ENCODE results near the gene KCNG1. TPM values are rescaled to one million over a fixed set of nuclear protein-coding genes. Genes with fewer than 3 reads are reported as not detected.

The KCNG1 gene
- total and polyA plus RNA-seq, 2 of the 13 experiments (the other 11 are each of a cell fraction or from before 2014, with no cell fraction given) = not detected

DNA sequence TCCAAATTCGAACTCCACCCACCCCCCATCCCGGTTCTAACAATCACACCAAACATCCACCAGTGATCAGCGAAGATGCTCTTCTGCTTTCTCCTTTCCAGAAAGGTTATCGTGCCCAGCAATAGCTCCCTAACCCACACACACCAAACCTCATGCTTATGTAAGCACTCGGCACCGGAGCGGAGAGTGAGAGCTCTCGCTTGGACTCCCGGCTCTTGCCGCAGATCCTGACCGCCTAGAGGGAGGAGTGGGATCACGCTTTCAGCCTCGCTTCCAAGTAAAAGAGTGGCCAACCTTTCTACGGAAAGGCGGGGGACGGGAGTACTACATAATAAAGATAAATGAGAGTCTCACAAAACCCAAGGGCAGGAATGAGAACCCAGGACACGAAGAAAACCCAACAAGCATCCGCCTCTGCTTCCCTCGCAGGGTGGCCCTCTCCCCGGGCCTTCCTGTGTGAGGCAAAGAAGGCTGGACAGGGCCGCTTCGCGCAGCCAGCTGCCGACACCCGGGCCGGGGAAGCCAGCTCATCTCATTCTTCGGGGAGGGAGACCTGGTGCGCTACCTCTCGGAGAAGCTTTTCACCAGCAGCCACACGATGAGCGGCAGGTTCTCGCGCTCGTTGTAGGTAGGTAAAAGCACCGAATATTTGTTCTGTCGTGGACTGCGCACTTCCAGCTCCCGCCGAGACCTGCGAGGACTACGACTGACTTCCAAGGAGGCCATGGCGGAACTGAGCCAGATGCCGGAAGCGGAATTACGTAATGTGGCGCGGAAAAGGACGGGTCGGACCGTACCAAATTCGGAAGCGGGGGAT is 64.9 kb downstream of the KCNG1 start, which contains the start of gene DPM1 (continued):
- TF ChIP-seq, protein P1, sequence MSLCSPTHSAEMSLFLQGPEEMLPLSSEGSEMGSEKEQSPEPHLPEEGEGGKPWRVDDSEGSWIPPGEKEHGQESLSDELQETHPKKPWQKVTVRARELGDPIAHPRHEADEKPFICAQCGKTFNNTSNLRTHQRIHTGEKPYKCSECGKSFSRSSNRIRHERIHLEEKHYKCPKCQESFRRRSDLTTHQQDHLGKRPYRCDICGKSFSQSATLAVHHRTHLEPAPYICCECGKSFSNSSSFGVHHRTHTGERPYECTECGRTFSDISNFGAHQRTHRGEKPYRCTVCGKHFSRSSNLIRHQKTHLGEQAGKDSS (CRISPR knock-in tag; IDR thresholded peaks at IDR 0.05; ENCODE audit: borderline replicate concordance, low read depth) = peak; percentile 31; the same call in 1 of the 2 replicates
- TF ChIP-seq ZNF597 (CRISPR knock-in tag; IDR thresholded peaks at IDR 0.05) (no peak; the same call in 1 of the 2 replicates), TBL1XR1 (IDR thresholded peaks at IDR 0.05; ENCODE audit: borderline replicate concordance, low read length, partially characterized antibody) (peak; percentile 78), KLF12 (CRISPR knock-in tag; IDR thresholded peaks at IDR 0.05; ENCODE audit: borderline replicate concordance) (peak; percentile 86; the same call in 1 of the 2 replicates), BRD4 (CRISPR knock-in tag; IDR thresholded peaks at IDR 0.05) (peak; percentile 79), THRA (CRISPR knock-in tag; IDR thresholded peaks at IDR 0.05; ENCODE audit: borderline replicate concordance) (no peak), MAFK (conservative IDR thresholded peaks at IDR 0.05 in 1 of 2, IDR thresholded peaks at IDR 0.05 in 1 of 2; ENCODE audit: low read length in 2 of 2) (no peak), CHD4 (IDR thresholded peaks at IDR 0.05; ENCODE audit: borderline replicate concordance, low read length) (no peak), TP53 (CRISPR knock-in tag; conservative IDR thresholded peaks at IDR 0.05) (peak; percentile 74; the same call in 1 of the 2 replicates), RFXANK (CRISPR knock-in tag; IDR thresholded peaks at IDR 0.05) (peak; percentile 77; the same call in 1 of the 2 replicates), MXI1 (IDR thresholded peaks at IDR 0.05; ENCODE audit: borderline replicate concordance, low read depth, low read length) (no peak)
- TF ChIP-seq, protein P2, sequence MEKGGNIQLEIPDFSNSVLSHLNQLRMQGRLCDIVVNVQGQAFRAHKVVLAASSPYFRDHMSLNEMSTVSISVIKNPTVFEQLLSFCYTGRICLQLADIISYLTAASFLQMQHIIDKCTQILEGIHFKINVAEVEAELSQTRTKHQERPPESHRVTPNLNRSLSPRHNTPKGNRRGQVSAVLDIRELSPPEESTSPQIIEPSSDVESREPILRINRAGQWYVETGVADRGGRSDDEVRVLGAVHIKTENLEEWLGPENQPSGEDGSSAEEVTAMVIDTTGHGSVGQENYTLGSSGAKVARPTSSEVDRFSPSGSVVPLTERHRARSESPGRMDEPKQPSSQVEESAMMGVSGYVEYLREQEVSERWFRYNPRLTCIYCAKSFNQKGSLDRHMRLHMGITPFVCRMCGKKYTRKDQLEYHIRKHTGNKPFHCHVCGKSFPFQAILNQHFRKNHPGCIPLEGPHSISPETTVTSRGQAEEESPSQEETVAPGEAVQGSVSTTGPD (CRISPR knock-in tag; IDR thresholded peaks at IDR 0.05) = no peak
- TF ChIP-seq, protein P3, sequence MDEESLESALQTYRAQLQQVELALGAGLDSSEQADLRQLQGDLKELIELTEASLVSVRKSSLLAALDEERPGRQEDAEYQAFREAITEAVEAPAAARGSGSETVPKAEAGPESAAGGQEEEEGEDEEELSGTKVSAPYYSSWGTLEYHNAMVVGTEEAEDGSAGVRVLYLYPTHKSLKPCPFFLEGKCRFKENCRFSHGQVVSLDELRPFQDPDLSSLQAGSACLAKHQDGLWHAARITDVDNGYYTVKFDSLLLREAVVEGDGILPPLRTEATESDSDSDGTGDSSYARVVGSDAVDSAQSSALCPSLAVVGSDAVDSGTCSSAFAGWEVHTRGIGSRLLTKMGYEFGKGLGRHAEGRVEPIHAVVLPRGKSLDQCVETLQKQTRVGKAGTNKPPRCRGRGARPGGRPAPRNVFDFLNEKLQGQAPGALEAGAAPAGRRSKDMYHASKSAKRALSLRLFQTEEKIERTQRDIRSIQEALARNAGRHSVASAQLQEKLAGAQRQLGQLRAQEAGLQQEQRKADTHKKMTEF (CRISPR knock-in tag; IDR thresholded peaks at IDR 0.05) = peak; percentile 93
- TF ChIP-seq, protein P4, sequence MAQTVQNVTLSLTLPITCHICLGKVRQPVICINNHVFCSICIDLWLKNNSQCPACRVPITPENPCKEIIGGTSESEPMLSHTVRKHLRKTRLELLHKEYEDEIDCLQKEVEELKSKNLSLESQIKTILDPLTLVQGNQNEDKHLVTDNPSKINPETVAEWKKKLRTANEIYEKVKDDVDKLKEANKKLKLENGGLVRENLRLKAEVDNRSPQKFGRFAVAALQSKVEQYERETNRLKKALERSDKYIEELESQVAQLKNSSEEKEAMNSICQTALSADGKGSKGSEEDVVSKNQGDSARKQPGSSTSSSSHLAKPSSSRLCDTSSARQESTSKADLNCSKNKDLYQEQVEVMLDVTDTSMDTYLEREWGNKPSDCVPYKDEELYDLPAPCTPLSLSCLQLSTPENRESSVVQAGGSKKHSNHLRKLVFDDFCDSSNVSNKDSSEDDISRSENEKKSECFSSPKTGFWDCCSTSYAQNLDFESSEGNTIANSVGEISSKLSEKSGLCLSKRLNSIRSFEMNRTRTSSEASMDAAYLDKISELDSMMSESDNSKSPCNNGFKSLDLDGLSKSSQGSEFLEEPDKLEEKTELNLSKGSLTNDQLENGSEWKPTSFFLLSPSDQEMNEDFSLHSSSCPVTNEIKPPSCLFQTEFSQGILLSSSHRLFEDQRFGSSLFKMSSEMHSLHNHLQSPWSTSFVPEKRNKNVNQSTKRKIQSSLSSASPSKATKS (CRISPR knock-in tag; IDR thresholded peaks at IDR 0.05) = peak; percentile 27; the same call in 1 of the 2 replicates
- TF ChIP-seq, protein P5, sequence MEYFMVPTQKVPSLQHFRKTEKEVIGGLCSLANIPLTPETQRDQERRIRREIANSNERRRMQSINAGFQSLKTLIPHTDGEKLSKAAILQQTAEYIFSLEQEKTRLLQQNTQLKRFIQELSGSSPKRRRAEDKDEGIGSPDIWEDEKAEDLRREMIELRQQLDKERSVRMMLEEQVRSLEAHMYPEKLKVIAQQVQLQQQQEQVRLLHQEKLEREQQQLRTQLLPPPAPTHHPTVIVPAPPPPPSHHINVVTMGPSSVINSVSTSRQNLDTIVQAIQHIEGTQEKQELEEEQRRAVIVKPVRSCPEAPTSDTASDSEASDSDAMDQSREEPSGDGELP (IDR thresholded peaks at IDR 0.05; ENCODE audit: borderline replicate concordance, low read depth) = peak; percentile 86
- TF ChIP-seq, protein P6, sequence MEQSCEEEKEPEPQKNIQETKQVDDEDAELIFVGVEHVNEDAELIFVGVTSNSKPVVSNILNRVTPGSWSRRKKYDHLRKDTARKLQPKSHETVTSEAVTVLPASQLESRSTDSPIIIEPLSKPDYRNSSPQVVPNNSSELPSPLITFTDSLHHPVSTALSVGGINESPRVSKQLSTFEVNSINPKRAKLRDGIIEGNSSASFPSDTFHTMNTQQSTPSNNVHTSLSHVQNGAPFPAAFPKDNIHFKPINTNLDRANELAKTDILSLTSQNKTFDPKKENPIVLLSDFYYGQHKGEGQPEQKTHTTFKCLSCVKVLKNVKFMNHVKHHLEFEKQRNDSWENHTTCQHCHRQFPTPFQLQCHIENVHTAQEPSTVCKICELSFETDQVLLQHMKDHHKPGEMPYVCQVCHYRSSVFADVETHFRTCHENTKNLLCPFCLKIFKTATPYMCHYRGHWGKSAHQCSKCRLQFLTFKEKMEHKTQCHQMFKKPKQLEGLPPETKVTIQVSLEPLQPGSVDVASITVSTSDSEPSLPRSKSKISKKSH (CRISPR knock-in tag; IDR thresholded peaks at IDR 0.05; ENCODE audit: borderline replicate concordance) = peak; percentile 85
